ENCODE measurements around the gene MALRD1. TPM values are rescaled to one million over a fixed set of nuclear protein-coding genes. Genes with fewer than 3 reads are reported as not detected.
"Not testable (repeated sequence)": the region's sequence is repeated elsewhere in the genome, so short reads cannot be mapped to it uniquely, and the experiment has no call there.

The MALRD1 gene
- polyA plus RNA-seq, 4 donors, result 1.6 to 2.4 (median 2.3) TPM

- DNase-seq (ENCODE audit: low read depth in 4 of 4, low spot score in 2 of 4), result no peak
These were observed 640.6 kb downstream of the MALRD1 start for GRCh38 chr10:19689231-19689630.

GRCh38 chr10:19699299-19699698 is 650.7 kb downstream of the MALRD1 start:
- DNase-seq (ENCODE audit: low read depth in 4 of 4, low spot score in 2 of 4), result no peak

- DNase-seq (ENCODE audit: low read depth in 4 of 4, low spot score in 2 of 4), result no peak
These were observed 652.9 kb downstream of the MALRD1 start for GRCh38 chr10:19701427-19702052.

GRCh38 chr10:19702215-19702614 is 653.6 kb downstream of the MALRD1 start:
- no peak for DNase-seq (ENCODE audit: low read depth in 4 of 4, low spot score in 2 of 4)

GRCh38 chr10:19704544-19704943 is 655.9 kb downstream of the MALRD1 start:
- no peak for DNase-seq (ENCODE audit: low read depth in 4 of 4, low spot score in 2 of 4)

DNA sequence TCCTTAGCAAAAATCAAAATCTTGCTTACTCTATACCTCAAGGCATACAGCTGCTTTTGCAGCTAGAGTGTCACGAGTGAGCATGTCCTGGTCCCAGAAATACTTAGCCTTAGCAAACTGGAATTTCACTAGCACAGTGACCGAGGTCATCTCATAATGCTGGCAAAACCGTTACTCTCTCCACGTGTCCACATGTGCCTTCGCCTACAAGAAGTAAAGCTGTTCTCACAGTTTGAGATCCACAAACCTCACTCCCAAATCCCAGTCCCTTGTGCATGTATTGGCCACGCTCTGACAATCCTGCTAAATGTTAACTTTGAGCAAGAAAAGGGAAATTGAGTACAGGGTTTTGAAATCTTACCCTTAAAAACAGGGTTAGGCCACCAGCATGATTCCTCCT is 656.6 kb downstream of the MALRD1 start:
- no peak for DNase-seq (ENCODE audit: low read depth in 4 of 4, low spot score in 2 of 4)

DNA sequence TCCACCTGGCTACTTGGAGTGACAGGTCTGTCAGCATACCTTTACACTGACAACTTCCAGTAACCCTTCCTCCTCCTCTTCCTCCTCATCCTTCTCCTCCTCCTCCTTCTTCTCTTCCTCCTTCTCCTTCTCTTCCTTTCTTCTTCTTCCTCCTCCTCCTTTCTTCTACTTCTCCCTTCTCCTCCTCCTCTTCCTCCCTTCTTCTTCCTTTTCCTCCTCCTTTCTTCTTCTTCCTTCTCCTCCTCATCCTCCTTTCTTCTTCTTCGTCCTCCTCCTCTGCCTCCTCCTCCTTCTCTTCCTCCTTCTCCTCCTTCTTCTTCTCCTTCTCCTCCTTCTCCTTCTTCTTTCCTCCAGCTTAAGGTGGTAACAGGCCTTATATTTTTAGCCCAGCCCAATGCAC is 658.3 kb downstream of the MALRD1 start:
- no peak for DNase-seq (ENCODE audit: low read depth in 4 of 4, low spot score in 2 of 4)

GRCh38 chr10:19707376-19707775 is 658.8 kb downstream of the MALRD1 start:
- DNase-seq (ENCODE audit: low read depth in 4 of 4, low spot score in 2 of 4), result no peak

DNA sequence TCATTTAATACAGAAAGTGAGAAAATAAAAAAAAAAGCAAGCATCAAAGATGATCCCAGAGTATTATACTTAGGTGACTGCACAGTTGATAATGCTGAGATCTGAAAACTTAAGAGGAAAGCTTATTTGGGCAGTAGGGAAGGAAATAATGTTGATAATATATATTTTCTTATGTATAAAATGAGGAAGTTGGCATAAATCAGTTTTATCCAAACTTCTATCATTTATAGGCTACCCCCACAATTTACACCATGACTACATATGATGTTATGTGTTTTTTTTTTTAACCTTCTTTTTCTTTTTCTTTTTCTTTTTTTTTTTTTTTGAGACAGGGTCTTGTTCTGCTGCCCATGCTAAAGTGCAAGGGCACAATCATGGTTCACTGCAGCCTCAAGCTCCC is 659.4 kb downstream of the MALRD1 start:
- no peak for DNase-seq (ENCODE audit: low read depth in 4 of 4, low spot score in 2 of 4)

DNA sequence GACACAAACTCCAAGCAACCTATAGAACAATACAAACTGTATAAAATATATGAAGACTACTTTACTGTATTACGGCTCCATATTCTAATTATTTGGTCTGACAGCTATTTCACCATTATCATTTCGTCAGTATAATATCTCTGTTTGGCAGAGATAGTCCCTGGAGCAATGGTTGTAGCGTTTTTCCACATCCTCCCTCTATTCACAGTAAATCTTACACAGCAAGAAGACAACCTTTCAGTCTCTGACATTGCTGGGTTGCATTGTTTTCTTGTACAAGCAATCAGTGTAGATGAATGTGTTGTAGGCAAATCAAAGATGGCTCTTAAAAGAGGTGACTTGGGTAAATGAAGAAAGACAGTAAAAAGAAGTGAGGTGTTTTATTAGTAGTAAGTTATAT is 662.0 kb downstream of the MALRD1 start:
- no peak for DNase-seq (ENCODE audit: low read depth in 4 of 4, low spot score in 2 of 4)

GRCh38 chr10:19713159-19713558 is 664.6 kb downstream of the MALRD1 start:
- no peak for DNase-seq (ENCODE audit: low read depth in 4 of 4, low spot score in 2 of 4)

DNA sequence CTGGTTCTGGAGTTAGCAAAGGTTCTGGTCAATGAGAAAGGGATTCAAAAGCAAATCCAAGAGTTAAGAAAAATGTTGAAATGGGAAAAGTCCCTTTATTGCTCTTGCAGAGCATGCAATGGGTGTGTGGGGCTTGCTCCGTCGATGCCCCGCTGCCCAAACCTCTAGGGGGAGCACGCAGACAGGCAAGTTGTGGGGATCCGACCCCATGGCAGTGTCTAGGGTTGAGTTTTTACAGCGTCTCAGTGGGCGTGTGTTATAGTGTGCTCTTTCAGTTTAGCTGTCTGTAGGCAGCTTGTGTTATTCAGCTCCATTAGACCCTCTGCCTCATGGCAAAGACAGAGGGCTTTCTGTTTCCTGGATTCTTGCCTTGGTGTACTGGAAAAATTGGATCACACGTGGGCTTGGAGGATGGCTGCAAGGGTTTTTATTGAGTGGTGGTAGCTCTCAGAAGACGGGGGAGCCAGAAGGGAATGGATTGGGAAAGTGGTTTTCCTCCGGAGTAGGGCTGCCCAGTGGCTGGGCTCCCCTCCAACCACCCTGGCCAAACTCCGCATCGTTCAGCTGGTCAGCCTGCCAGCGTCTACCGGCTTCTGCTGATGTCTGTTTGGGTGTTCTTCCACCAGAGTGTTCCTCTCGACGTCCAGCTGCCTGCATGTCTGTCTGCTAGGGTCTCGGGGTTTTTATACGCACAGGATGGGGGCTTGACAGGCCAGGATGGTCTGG is 665.4 kb downstream of the MALRD1 start:
- no peak for DNase-seq (ENCODE audit: low read depth in 4 of 4, low spot score in 2 of 4)

DNA sequence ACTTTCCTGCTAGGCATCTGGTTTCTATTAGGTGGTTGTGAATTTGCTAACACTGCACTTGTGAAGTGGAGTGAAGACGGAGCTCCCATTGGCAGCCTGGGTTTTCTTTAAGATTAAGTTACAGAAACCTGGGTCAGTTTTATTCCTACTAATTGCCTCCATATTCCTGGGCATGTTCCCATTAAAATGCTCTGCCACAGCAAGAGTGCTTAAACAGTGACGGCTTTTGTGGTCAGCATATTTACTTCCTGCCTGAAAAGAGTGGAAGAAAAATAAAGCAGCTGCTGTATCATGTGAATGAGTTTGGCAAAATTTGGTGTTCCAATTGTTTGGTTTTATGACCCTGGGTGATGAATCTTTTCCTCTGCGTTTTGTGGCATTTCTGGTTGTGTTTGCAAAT is 670.7 kb downstream of the MALRD1 start:
- peak in 1 of 4 donors; percentile 24 for DNase-seq (ENCODE audit: low read depth in 4 of 4, low spot score in 2 of 4)

DNA sequence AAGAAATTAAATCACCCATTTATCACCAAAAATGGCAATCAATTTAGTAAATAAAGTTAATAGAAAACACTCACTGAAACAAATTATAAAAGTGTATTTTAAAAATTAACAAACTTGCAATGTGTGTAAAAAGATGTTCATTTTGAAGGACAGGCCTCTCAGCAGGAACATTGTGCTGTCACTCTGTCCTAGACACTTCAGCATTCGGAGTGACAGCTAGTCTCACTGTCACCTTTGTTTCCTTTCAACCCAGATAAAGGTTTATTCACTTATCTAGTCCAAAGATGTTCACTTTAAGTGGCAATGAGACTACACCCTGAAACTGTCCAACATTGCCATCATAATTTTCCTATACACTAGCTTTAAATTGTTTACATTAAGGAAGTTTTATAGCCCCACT is 675.7 kb downstream of the MALRD1 start:
- no peak for DNase-seq (ENCODE audit: low read depth in 4 of 4, low spot score in 2 of 4)

GRCh38 chr10:19728376-19728775 is 679.8 kb downstream of the MALRD1 start:
- no peak for DNase-seq (ENCODE audit: low read depth in 4 of 4, low spot score in 2 of 4)

- no peak for DNase-seq (ENCODE audit: low read depth in 4 of 4, low spot score in 2 of 4)
These were observed 680.4 kb downstream of the MALRD1 start for GRCh38 chr10:19728964-19729363.

- DNase-seq (ENCODE audit: low read depth in 4 of 4, low spot score in 2 of 4), result no peak
These were observed 681.7 kb downstream of the MALRD1 start for GRCh38 chr10:19730167-19730906.

GRCh38 chr10:19730907-19731217 is 682.3 kb downstream of the MALRD1 start:
- DNase-seq (ENCODE audit: low read depth in 4 of 4, low spot score in 2 of 4), result no peak

- DNase-seq (ENCODE audit: low read depth in 4 of 4, low spot score in 2 of 4), result no peak
These were observed 683.0 kb downstream of the MALRD1 start for GRCh38 chr10:19731560-19731959.

DNA sequence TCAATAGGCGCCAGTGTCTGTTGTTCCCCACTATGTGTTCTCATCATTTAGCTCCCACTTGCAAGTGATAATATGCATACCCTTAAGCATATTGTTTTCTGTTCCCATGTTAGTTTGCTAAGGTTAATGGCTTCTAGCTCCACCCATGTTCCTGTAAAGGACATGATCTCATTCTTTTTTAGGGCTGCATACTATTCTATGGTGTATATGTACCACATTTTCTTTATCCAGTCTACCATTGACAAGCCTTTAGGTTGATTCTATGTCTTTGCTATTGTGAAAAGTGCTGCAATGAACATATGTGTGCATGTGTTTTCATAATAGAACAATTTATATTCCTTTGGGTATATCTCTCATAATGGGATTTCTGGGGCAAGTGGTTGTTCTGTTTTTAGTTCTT is 689.8 kb downstream of the MALRD1 start:
- DNase-seq (ENCODE audit: low read depth in 4 of 4, low spot score in 2 of 4), result no peak

GRCh38 chr10:19739232-19739631 is 690.6 kb downstream of the MALRD1 start:
- DNase-seq (ENCODE audit: low read depth in 4 of 4, low spot score in 2 of 4), result not testable (repeated sequence)

DNA sequence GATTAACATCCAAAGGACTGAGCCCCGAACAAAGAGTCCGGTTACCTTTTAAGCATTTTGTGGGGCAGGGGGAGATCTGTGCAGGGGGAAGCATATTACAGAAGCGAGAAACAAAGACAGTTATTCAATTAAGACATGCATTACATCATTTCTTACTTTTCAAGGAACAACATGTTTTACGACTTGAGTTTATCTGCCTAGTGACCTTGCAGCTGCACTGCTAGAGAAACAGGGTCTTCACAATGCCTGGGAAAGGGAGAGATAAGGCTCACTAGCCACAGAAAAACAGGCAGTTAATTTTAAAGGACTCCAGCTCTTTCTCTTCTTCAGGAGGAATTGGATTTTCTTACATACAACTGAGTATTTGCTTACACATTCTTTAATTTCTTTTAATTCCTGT is 693.5 kb downstream of the MALRD1 start:
- DNase-seq (ENCODE audit: low read depth in 4 of 4, low spot score in 2 of 4), result not testable (repeated sequence)
